GM11168 (cell line): Measurements from ENCODE around the gene TMEM14C.

ENCODE experiments used
- in situ Hi-C: fragments of 300-500 bp; cut with MboI; formaldehyde crosslinking; loops from one replicate; pipeline ENCODE4 v1.12.0; 2022; ENCODE audit warnings: low sequenced_read_pairs; ENCODE audit not compliant: unreplicated experiment

TMEM14C gene

GRCh38 chr6:10759312-10759839 is 36.5 kb downstream of the TMEM14C start:
- in situ Hi-C loops = no loop called here

DNA sequence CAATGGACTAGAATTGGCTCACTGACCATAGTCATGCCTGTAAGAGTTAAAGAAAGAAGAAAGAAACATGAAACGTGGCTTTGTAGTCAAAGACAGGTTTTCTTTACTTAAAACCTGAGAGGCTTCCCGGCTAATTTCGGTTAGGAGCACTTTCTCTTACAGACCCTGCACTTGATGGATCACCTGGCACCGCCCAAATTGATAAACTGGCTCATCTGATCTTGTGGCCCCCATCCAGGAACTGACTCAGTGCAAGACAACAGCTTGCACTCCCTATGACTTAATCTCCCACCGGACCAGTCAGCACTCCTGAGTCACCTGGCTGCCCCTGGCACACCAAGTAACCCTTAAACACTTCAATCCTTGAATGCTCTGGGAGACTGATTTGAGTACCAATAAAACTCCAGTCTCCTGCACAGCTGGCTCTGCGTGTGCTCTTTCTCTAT is 37.0 kb downstream of the TMEM14C start:
- in situ Hi-C loops = no loop called here

- in situ Hi-C loops = no loop called here
These were observed 40.1 kb downstream of the TMEM14C start for GRCh38 chr6:10763006-10763405.

GRCh38 chr6:10769419-10769818 is 46.5 kb downstream of the TMEM14C start:
- in situ Hi-C loops = no loop called here

DNA sequence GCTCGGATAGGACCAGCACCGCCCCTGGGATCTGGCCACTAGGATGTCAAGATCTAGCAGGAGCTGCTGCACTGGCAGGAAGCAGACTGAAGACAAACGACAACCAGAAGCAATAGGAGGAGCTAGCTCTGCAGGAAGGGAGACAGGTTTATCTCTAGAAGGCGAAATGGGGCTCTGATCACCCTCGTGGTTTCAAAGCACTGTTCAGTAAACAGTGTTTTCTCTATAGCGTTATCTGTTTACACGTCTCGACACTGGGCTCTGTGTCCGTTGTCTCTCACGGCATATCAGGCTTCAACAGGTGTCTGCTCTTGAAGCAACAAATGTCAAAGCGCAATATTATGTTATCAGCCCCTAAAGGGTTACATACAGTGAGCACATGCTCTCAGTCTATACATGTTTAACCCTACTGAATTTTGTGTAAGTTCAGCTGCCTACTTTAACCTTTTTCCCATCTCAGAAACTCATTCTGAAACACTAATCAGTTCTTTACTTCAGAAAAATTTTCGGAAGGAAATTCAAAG is 48.6 kb downstream of the TMEM14C start:
- in situ Hi-C loops = no loop called here

DNA sequence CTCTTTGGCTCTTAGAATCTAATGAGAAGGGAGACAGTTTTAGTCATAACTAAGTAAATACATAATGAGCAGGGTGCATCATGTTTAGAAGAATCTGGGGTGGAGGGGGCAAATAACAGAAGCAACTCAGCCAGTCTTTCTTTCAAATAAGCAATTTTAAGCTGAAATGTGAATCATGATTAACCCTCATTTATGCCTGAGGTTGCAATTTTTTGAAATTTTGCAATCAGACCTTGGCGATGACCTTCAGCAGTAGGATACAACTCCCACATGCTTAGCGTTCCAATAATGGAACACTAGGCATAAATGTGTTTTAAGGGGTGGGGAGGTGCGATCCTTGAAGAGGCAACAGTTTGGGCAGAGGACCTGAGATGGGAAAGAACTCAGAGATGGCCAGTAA is 55.4 kb downstream of the TMEM14C start:
- in situ Hi-C loops = no loop called here

GRCh38 chr6:10779076-10779475 is 56.2 kb downstream of the TMEM14C start:
- in situ Hi-C loops = no loop called here
